ENCODE measurements around the gene GNB2. TPM values are rescaled to one million over a fixed set of nuclear protein-coding genes. Genes with fewer than 3 reads are reported as not detected.

The GNB2 gene
- polyA plus RNA-seq, 4 donors: 177 to 240 (median 204) TPM

DNA sequence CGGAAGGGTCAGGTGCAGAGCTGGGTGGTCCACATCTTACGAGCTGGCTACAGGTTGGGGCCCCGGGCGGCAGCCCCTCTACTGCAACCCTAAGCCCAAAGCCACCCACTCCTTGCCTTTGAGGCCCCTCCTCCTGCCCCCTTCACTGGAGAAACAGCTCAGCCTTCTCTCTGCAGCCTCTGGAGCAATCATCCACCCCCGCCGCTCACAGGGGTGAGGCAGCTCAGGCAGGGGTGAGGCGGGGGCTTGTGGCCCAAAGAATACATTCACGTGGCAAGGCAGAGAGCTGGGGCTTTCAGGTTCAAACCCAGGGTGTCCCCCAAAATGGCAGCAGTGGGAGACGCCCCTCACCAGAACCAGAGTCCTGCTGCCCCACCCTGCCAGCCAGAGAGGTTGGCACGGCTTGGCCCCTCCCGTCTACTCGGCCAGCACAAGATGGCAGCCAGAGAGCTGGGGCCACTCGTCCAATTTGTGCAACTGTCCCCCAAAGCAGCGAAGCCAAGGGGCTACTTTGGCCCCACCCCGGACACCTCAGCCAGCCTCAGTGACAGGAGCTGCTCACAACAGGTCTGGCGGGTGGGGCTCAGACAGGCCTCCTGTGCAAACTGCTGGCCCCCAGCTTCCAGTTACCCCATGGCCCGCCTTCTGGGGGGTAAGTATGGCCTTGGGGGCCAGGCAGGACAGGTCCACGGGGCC, 7.2 kb downstream of the GNB2 start:
- DNase-seq (ENCODE audit: low read depth in 4 of 4, low spot score in 2 of 4): no peak

DNA sequence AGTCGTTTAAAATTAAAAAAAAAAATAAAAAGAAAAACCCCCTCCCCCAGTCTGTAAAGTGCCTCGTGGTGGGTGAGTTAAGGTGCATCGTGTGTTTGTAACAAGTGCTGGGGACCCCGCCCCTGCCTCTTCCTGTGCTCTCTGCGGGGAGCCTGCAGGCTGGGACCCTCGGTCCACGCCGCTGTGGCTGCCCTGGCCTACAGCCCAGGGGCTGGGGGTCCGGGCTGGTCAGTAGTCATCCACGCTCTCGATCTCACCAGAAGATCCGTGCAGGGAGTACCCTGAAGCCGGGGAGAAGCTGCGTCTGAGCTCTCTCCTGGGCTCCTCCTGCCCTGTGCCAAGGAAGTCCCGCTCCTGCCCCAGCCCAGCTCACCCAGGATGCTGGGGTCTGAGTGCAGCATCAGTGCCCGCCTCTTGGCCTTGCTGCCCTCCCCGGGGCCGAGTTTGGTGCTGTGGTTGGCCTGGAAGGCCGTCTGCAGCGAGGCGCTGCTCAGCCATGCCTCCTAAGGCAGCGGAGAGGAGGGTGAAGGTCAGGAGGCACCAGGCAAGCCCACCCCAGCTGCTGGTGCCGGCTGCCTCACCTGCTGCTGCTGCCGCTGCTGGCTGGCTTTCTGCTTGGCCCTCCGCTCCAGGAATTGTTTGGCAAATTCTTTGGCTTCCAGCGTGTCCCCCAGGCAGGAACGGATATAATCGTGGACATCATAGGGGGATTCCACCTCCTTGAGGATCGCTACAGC, 8.1 kb downstream of the GNB2 start:
- DNase-seq (ENCODE audit: low read depth in 4 of 4, low spot score in 2 of 4): no peak

DNA sequence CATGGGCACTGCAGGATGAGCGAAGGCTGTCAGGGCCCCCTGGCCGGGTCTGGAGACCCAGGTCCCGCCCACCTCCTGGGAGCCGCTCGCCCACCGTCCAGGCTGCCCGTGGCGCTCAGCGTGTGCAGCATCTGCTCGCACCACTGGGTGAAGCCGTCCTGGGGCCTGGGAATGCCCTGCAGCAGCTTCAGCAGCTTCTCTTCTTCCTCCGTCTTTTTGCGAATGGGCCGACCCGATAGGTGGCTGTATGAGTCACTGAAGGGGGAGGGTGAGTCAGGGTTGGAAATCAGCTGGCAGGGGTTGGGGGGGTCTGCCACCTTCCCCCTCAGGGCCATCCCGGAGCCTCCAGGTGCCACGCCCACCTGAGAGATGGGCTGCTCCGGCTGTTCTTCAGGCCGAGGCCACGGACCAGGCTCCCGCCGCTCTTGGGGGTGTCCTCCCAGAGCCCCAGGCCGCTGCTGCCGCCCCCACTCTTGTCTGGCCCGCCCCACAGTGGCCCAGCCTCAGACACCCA, 8.7 kb downstream of the GNB2 start:
- no peak for DNase-seq (ENCODE audit: low read depth in 4 of 4, low spot score in 2 of 4)

DNA sequence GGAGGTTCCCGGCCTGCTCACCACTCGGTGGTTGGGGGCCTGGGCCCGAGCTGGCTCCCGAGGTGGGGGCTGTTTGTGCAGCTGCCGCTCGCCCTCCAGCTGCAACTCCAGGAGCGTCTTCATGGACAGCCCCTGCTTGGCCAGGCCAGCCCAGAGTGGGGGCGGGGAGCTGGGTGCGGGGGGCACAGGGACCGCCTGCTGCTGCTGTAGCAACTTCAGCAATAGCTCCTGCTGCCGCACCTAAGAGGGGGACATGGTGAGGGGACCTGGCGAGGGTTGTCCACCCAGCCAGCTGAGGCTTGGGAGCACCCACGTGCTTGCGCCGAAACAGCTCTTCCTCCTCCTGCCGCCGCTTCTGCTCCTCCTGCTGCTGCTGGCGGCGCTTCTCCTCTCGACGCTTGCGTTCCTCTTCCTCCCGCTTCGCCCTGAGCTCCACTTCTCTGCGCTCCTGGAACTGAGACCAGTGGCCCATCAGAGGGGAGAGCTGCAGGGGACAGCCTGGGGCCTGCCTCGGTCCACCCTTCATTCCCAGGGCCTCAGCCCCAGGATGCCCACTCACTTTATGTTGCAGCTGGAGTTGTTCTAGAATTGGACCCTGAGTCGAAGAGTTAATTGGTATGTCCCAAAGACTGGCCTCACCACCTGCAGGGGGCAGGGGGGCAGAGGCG, 9.6 kb downstream of the GNB2 start:
- DNase-seq (ENCODE audit: low read depth in 4 of 4, low spot score in 2 of 4): no peak

- DNase-seq (ENCODE audit: low read depth in 4 of 4, low spot score in 2 of 4): no peak
Observed at GRCh38 chr7:100683659-100684533, 10.4 kb downstream of the GNB2 start.

GRCh38 chr7:100684534-100685042, 11.0 kb downstream of the GNB2 start:
- no peak for DNase-seq (ENCODE audit: low read depth in 4 of 4, low spot score in 2 of 4)

GRCh38 chr7:100685049-100685605, 11.6 kb downstream of the GNB2 start:
- DNase-seq (ENCODE audit: low read depth in 4 of 4, low spot score in 2 of 4): no peak

DNA sequence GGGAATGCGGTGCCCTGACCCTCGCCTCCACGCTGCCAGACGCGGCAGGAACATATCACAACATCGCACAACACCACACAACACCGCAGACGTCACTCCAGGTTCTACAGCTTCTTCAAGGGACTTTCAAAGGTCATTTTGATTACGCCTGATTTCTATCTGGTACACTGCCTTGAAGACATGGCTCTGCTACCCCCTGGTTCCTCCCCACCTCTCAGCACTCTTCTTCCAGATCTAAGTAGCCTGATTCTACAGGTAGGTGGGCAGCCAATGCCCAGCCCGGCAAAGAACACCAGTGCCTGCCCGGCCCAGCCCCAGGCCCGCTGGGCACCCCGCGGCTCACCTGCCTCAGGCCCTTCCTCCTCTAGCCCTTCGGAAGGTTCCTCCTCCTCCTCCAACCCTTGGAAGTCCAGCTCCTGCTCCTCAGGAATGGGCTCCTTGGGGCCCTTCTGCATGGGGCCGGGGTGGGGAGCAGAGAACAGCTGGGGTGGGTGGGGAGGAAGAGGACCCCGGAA, 12.1 kb downstream of the GNB2 start:
- no peak for DNase-seq (ENCODE audit: low read depth in 4 of 4, low spot score in 2 of 4)

- no peak for DNase-seq (ENCODE audit: low read depth in 4 of 4, low spot score in 2 of 4)
Observed at GRCh38 chr7:100686201-100686821, 12.8 kb downstream of the GNB2 start.

- no peak for DNase-seq (ENCODE audit: low read depth in 4 of 4, low spot score in 2 of 4)
Observed at GRCh38 chr7:100686822-100687211, 13.3 kb downstream of the GNB2 start.

GRCh38 chr7:100687261-100687660, 13.7 kb downstream of the GNB2 start:
- DNase-seq (ENCODE audit: low read depth in 4 of 4, low spot score in 2 of 4): no peak

DNA sequence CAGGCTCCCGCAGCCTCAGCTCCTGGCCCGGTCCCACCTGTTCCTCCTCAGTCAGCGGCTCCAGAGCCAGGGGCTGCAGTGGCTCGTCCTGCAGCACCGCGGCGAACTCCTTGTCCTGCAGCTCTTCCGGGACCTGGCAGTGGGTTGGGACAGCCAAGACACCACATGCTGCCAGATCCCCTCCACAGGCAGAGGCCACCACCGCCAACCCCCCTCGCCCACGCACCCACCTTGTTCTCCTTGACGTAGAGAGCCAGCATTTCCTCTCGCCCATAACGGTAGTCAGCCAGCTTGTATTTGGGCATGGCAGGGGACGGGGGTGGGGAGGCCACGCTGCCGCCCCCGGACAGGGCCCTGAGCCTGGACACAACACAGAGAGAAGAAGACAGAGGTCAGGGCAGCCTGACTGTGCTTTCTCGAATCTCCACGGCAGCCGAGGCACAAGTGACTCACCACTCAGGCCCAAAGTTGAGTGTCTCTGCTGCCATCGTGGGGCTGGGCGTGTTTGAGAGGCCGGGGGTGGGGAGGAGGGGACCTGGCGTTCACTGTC, 14.3 kb downstream of the GNB2 start:
- DNase-seq (ENCODE audit: low read depth in 4 of 4, low spot score in 2 of 4): no peak

DNA sequence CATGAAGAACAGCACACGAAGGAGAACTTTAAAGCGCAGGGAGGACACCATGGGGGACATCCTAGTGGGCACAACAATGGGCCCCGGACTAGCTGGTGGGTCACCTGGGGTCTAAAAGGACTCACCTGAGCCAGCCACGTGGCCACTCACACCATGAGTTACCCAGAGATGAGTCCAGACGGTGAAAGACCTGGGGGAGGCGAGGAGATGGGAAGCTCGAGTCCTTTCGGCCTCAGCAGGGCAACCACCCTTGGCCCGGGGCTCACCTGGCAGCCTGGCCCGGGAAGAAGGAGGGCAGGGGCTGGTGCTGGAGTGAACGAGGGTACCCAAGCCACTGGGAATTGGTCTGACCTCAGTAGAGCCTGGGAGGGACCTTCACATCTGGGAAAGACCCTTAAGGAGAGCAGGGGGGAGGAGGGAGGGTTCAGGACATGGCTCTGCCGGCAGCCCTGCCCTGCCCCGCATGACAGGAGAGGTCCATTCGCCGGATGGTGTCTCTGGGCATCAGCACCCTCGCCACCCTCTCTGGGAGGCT, 14.9 kb downstream of the GNB2 start:
- DNase-seq (ENCODE audit: low read depth in 4 of 4, low spot score in 2 of 4): no peak

DNA sequence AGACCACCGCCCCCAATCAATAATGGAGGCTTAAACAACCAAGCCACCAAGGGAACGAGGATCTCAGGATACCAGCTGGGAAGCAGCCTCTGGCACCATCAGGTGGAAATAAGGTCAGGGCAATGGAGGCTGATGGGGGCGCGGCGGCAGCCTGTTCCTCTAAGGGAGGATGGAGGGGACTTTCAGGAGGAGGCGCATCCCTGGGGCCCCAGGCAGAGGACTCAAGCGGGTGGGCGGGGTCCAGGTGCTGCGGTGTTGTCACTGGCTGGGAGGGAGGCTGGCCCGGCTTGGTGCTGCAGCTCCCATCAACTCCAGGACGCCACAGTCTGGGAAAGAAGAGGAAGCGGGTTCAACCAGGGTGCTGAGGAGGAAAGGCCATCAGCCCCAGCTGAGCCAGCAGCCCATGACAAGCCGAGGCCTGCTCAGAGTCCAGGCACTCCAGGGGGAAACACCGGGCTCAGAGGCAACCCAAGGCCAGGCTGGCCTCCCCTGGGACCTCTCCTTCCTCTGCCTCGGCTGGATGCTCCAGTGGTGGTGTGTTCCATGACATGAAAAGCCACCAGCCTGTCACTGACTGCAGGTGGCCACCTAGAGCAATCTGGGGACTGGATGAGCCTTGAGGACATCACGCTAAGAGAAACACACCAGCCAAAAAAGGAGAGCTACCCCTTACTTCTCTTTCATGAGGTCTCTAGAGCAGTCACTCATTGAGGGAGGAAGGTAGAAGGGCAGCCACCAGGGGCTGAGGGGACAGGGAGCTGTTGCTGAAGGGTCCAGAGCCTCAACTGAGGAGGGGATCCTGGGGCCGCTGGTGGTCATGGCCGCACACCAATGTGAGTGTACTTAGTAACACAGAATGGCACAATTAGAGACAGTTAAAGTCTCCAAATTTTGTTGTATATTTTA, 15.9 kb downstream of the GNB2 start:
- no peak for DNase-seq (ENCODE audit: low read depth in 4 of 4, low spot score in 2 of 4)

- DNase-seq (ENCODE audit: low read depth in 4 of 4, low spot score in 2 of 4): peak in 1 of 4 donors; percentile 77
Observed at GRCh38 chr7:100691676-100692577, 18.4 kb downstream of the GNB2 start.

GRCh38 chr7:100692578-100692961, 19.0 kb downstream of the GNB2 start:
- no peak for DNase-seq (ENCODE audit: low read depth in 4 of 4, low spot score in 2 of 4)
